Left lung (tissue), 10 donors: Measurements from ENCODE around the gene PRRC2A. TPM values are rescaled to one million over a fixed set of nuclear protein-coding genes. Genes with fewer than 3 reads are reported as not detected.

ENCODE experiments used
- ATAC-seq: fragments of 200-7000 bp; cut with Tn5 transposase; one replicate; pipeline ENCODE4 v1.9.1; 2020; ENCODE audit warnings: moderate library complexity
- DNase-seq, 4 donors: peaks; one replicate each; pipeline ENCODE4 v3.0.0-alpha.2; 2013 to 2020
- H3K27ac ChIP-seq, 2 donors: fragments of 200-600 bp; sonication (generic) in 1 of 2; one replicate each; pipeline versions ENCODE4 v1.5.0 to v1.8.0; 2020 to 2021
- H3K27me3 ChIP-seq, 2 donors: fragments of 200-600 bp; sonication (generic) in 1 of 2; one replicate each; pipeline versions ENCODE4 v1.5.0 to v1.8.0; 2020 to 2021
- H3K36me3 ChIP-seq, 2 donors: fragments of 200-600 bp; sonication (generic) in 1 of 2; one replicate each; pipeline versions ENCODE4 v1.5.0 to v1.8.0; 2020 to 2021
- H3K4me1 ChIP-seq, 2 donors: fragments of 200-600 bp; one replicate each; pipeline ENCODE4 v1.8.0; 2021
- H3K4me3 ChIP-seq, 2 donors: fragments of 200-600 bp; sonication (generic) in 1 of 2; one replicate each; pipeline versions ENCODE4 v1.5.0 to v1.8.0; 2020 to 2021; ENCODE audit warnings: mild to moderate bottlenecking in 1 of 2
- H3K9me3 ChIP-seq, 2 donors: fragments of 200-600 bp; sonication (generic) in 1 of 2; one replicate each; pipeline versions ENCODE4 v1.5.0 to v1.8.0; 2020 to 2021
- intact Hi-C, 2 donors: fragments of 100-400 bp; cut with DNase I; formaldehyde crosslinking; loops; one replicate each; pipeline versions ENCODE4 v1.11.2 to v1.14.2; 2022
- polyA plus RNA-seq, 6 donors: library from polyadenylated mRNA; unstranded; fragments of 120-200 nt; gene quantifications; one replicate each; pipeline ENCODE4 v1.2.1, GENCODE V29; 2013; ENCODE audit not compliant: insufficient read length in 6 of 6
- total RNA-seq, 2 donors: library from RNA; stranded (reverse); fragmentation: NEBNext Ultra II Directional; extraction: Animal tissue kit (Norgen Biotek cat#: 25700); gene quantifications; one replicate each; pipeline ENCODE4 v1.2.1, GENCODE V29; 2021
- TF ChIP-seq, protein P1 (sequence below), 2 donors: fragments of 200-600 bp; sonication (generic) in 1 of 2; IDR thresholded peaks; one replicate each; pipeline versions ENCODE4 v1.5.0 to v1.8.0; 2021; ENCODE audit warnings: antibody characterized with exemption in 2 of 2
- donor health status: DM: no; HTN: yes; CAD: no.
- donor health status: DM: no; HTN: no; CAD: no.

PRRC2A gene
- total and polyA plus RNA-seq, 8 donors, result 130 to 201 (median 164) TPM

DNA sequence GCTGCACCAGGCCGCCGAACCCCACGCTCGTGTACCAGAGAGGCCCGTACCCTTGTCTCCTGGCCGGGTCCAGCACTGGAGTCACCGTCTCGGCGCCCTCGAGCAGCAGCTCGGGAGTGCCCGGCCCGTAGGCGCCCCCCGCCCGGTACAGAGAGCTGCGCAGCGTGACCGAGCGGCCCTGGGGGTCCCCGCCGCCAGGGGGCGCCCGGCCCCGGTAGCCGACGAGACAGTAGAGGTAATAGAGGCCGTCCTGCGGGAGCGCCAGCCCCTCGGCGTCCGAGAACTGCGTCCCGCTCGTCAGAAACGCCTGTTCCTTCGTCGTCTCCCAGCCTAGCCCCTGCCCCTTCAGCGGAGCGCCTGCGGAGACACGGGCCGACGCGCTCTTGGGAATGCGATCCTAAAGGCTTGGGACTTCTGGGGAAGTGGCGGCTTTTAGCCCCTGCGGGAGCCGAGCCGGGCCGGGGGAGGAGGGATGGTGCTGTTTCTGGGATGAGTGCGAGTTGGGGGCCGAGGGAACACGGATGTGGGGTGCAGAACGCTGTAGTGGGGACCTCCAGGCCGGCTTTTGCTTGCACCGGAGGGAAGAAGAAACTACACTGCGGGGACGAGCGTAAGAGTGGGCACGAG, 39.6 kb upstream of the PRRC2A start:
- H3K36me3 ChIP-seq, result peaks cover 0 to 17% of the 10 kb centered on the region in 2 donors
- no peaks in the 10 kb centered on the region for H3K27me3 ChIP-seq
- peak; percentile 99 for ATAC-seq
- H3K4me1 ChIP-seq, result peaks cover 0 to 85% of the 10 kb centered on the region in 2 donors
- peak; percentile 79 to 99 (median 90) for DNase-seq
- peak overlapping the region; percentile 79 to 82 for H3K4me3 ChIP-seq
- H3K27ac ChIP-seq, result peak overlapping the region; percentile 65 to 88
- intact Hi-C loops, result no loop called here
- H3K9me3 ChIP-seq, result no peaks in the 10 kb centered on the region
- TF ChIP-seq, protein P1, sequence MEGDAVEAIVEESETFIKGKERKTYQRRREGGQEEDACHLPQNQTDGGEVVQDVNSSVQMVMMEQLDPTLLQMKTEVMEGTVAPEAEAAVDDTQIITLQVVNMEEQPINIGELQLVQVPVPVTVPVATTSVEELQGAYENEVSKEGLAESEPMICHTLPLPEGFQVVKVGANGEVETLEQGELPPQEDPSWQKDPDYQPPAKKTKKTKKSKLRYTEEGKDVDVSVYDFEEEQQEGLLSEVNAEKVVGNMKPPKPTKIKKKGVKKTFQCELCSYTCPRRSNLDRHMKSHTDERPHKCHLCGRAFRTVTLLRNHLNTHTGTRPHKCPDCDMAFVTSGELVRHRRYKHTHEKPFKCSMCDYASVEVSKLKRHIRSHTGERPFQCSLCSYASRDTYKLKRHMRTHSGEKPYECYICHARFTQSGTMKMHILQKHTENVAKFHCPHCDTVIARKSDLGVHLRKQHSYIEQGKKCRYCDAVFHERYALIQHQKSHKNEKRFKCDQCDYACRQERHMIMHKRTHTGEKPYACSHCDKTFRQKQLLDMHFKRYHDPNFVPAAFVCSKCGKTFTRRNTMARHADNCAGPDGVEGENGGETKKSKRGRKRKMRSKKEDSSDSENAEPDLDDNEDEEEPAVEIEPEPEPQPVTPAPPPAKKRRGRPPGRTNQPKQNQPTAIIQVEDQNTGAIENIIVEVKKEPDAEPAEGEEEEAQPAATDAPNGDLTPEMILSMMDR (IDR thresholded peaks at IDR 0.05), result peak; percentile 99 to 100

DNA sequence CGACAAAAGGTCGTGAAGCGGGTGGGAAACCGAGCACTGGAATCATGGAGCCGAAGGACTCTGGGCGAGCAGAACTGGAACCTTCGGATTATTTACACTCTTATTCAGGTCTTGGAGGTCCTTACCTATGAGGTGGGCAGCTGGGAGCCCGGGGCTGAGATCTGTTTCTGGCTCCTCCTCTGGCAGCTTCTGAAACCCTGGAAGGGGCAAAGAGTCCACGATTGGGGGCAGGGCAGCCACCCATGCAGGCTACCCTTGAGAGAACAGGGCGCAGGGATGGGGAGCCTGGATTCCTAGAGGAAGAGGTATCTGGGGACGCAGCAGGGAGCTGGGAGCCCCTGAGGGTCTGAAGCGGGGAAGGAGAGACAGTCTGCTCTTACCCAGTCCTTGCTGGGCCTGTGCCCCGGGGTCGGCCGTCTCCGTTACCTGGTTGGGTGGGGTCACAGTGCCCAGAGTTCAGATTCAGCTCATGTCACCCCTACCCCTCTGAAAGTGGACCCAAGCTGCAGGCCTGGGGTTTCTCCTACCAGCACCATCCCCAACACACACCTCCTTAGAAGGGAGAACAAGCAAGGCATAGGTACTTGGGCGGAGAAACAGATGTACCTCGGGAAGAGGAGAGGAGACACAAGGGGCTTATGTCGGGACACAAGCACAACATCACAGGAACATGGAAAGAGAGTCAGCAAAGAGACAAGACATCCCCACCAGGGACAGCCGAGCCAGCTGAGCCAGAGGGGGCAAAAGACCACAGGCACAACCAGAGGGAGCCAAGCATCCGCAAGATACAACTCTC, 38.9 kb upstream of the PRRC2A start:
- Histone ChIP-seq H3K36me3 (peaks cover 0 to 17% of the 10 kb centered on the region in 2 donors), H3K4me1 (peaks cover 0 to 87% of the 10 kb centered on the region in 2 donors), H3K27me3 (no peaks in the 10 kb centered on the region), H3K4me3 (peak overlapping the region; percentile 79 to 82), H3K9me3 (no peaks in the 10 kb centered on the region), H3K27ac (peak overlapping the region; percentile 65 to 88)
- peak; percentile 20 for ATAC-seq
- TF ChIP-seq, protein P1 (IDR thresholded peaks at IDR 0.05), result no peak
- peak in 1 of 4 donors; percentile 72 for DNase-seq
- intact Hi-C loops, result no loop called here

DNA sequence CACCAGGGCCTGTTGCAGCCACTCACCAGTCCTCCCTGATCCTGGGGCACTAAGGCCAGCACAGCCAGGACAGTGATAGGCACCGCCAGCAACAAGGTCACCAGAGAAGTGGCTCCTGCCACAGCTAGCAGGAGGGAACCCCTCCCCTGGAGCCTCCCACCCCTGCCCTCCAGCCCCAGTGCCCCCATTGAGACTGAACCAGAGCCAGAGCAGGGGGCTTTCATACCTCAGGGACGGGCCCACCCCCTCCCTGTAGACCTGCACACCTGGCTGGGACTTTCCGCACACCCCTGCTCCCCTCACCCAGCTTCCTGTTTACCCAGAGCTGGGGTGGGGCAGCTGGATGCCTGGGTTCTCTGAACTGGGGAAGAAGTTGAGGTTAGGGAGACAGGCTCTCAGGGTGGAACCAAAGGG, 38.3 kb upstream of the PRRC2A start, which contains the start of gene LTB:
Gene LTB (minus strand): TSS at position 195 of the 414 bp plus-strand sequence. CDS start 7 bp downstream, at position 188.
- TF ChIP-seq, protein P1 (IDR thresholded peaks at IDR 0.05), result no peak
- Histone ChIP-seq H3K4me3 (peak within 1 kb of the TSS; percentile 79 to 82), H3K27me3 (no peaks in the 10 kb centered on the region), H3K27ac (peak within 1 kb of the TSS; percentile 65 to 88), H3K4me1 (peaks cover 0 to 82% of the 10 kb centered on the region in 2 donors), H3K9me3 (no peaks in the 10 kb centered on the region), H3K36me3 (peaks cover 0 to 14% of the 10 kb centered on the region in 2 donors)
- intact Hi-C loops, result no loop called here
- ATAC-seq (no peak), DNase-seq (peak in 1 of 4 donors; percentile 84)

DNA sequence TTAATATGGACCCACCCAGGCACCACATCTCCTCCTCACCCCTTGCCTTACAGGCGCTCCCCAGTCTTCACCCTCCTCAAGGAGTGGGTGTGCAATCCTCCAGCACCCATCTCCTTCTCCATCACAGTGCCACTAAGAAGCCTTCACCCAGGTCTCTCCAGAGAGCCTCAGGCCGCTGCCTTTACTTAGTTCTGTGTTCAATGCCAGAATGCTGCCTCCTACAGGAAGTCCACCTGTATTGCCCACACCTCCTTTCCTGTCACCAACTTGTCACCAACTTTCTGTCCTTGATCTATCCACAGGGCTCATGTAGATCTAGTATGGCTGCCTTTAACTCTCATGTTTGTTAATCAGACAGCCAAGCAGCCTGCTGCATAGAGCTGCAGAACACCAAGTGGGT, 35.0 kb upstream of the PRRC2A start:
- Histone ChIP-seq H3K4me3 (no peak overlapping the region), H3K9me3 (no peaks in the 10 kb centered on the region), H3K4me1 (peaks cover 0 to 68% of the 10 kb centered on the region in 2 donors), H3K36me3 (no peaks in the 10 kb centered on the region), H3K27me3 (no peaks in the 10 kb centered on the region), H3K27ac (peak overlapping the region; percentile 37 to 92)
- intact Hi-C loops, result no loop called here
- TF ChIP-seq, protein P1 (IDR thresholded peaks at IDR 0.05), result peak; percentile 11 to 24
- no peak for DNase-seq
- no peak for ATAC-seq

DNA sequence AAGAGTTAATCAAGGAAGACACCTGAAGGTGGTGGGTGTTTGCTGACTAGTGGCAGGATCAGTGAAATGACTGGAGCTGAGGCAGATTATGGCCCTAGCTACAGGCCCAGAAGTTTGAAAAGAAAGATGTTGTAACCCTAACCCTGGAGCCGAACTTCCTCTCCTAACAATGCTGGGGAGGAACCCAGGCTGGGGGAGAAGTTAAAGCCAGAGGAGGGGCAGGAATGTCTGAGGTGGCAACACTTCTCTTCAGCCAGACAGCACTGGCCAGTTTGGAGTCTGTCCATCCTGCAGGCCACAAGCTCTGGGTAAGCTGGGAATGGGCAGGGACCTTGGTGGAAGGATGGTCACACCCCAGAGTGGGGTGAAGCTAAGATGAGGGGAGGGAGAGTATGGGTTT, 34.5 kb upstream of the PRRC2A start, which contains the start of gene LST1:
Gene LST1 (plus strand): TSS at position 270 of the 400 bp plus-strand sequence. CDS start 1,023 bp downstream, outside the sequence.
- Histone ChIP-seq H3K36me3 (no peaks in the 10 kb centered on the region), H3K9me3 (no peaks in the 10 kb centered on the region), H3K4me1 (peaks cover 0 to 67% of the 10 kb centered on the region in 2 donors), H3K27ac (peak within 1 kb of the TSS; percentile 53 to 92), H3K4me3 (peak within 1 kb of the TSS in 1 of 2 donors; percentile 53), H3K27me3 (no peaks in the 10 kb centered on the region)
- ATAC-seq, result peak; percentile 61
- TF ChIP-seq, protein P1 (IDR thresholded peaks at IDR 0.05), result peak in 1 of 2 donors; percentile 3
- intact Hi-C loops, result no loop called here
- DNase-seq, result peak in 1 of 4 donors; percentile 58
